NOMO-1 treated with DMSO at 0.1 percent for 48 hours (cell line): ENCODE data around the gene UGT1A6.

ENCODE experiments used
- DNase-seq: peaks from one replicate; lab custom pipeline; 2025; ENCODE audit not compliant: unreplicated experiment; lab: John Stamatoyannopoulos, UW

The UGT1A6 gene

DNA sequence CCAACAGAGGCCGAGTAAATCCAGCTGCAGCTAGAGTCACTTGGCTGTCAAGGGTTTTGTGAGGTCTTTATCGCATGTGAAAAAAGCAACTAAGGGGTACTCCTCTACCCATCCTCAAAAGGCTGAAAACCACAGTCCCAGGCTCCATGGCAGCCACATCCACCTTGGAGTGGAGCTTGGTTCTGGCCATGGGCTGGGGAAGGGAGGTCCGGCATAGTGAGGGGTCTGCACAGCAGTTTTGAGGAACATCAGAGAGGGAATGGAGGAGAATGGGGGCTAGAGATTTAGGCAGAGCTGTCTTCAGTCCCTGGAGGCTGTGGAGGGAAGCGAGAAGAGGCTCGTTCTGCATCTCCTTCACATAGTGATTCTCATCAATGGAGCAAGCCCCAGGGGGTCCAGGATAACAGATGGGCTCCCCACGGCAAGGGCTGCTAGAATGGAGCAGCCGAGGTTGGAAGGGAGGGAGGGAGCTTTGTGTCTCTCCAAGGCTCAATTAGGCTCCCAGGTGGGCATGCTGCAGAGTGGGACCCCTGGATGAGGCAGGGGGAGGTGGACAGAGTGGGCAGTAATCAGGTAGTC lies 106.5 kb downstream of the UGT1A6 start:
- DNase-seq: no peak

GRCh38 chr2:233799716-233800115 lies 107.0 kb downstream of the UGT1A6 start:
- no peak for DNase-seq

DNA sequence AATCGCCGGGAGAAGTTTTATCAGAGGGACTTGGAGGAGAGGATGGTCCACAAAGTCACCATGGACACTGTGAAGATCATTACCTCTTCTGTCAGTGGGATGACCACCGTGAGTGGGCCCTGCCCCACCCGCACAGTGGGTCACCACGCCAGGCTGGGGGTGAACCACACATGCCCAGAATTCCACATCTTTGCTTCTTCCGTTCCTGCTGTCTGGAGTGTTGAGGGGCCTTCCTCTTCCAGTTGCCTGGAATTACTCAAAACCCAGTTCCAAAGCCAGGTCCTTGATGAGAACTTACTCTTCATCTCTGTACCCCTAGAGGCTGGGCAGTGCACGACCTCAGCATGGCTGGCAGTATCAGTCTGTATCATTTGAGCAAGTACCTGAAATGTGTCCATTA lies 107.5 kb downstream of the UGT1A6 start:
- no peak for DNase-seq

GRCh38 chr2:233801357-233802131 lies 108.9 kb downstream of the UGT1A6 start:
- no peak for DNase-seq

- DNase-seq: no peak
Measured at GRCh38 chr2:233802132-233802815, 109.6 kb downstream of the UGT1A6 start.

GRCh38 chr2:233803292-233803911 lies 110.7 kb downstream of the UGT1A6 start:
- no peak for DNase-seq

- no peak for DNase-seq
Measured at GRCh38 chr2:233803994-233804393, 111.3 kb downstream of the UGT1A6 start.

GRCh38 chr2:233807215-233807865 lies 114.7 kb downstream of the UGT1A6 start:
- DNase-seq: no peak

DNA sequence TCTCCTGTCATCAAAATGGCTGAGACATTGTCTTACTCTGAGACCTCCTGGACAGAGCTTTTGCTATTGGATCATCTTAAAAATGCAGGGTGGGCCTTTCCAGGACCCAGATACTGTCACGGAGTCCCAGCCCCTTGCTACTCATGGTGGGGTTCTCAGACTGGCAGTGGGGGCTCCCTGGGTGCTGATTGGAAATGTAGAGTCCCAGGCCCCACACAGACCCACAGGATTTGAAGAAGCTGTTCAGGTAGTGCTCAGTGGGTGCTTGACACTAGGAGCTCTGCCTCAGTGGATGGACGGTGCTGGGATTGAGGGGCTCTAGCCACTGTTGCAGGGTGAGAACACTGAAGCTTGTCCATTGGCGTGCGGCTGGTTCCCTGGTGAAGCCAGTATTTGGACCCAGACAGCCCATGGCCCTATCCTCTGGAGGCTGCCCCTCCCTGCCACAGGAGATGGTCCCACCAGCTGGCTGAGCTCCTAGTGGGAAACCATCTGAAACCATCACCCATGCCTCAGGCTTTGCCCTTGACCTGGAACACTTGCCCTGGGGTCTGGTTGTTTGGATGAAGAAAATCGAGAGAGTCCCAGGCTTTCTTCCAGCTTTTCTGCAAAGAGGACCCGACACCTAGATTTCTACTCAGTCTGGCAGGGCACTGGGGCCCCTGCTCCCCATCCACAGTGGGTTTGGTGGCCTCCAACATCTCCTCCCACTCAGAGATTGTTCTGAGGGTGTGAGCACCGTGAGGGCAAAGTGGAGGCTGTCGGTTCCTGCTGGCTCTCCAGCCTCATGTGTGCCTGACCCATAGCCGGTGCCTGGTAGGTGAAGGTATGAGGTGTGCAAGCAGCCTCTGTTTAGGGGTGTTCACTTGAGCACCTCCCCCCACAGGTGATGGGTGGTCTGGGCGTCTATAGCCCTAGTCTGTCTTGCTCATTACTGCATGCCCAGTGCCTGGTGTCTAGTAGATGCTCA lies 115.6 kb downstream of the UGT1A6 start:
- no peak for DNase-seq

DNA sequence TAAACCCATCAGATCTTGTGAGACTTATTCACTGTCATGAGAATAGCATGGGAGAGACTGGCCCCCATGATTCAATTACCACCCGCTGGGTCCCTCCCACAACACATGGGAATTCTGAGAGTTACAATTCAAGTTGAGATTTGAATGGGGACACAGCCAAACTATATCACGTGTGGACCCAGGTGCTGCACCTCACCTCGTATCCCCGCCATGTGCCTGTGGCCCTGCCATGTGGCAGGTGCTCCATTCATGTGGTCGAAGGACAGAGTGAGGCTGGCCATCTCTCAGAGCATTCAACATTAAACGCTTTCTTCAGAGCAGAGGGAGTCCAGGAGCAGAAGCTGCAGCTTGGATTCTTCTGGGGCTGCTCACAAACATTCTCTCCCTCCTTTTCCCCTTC lies 117.7 kb downstream of the UGT1A6 start:
- no peak for DNase-seq

GRCh38 chr2:233811087-233811486 lies 118.4 kb downstream of the UGT1A6 start:
- no peak for DNase-seq

- no peak for DNase-seq
Measured at GRCh38 chr2:233811732-233812131, 119.0 kb downstream of the UGT1A6 start.

DNA sequence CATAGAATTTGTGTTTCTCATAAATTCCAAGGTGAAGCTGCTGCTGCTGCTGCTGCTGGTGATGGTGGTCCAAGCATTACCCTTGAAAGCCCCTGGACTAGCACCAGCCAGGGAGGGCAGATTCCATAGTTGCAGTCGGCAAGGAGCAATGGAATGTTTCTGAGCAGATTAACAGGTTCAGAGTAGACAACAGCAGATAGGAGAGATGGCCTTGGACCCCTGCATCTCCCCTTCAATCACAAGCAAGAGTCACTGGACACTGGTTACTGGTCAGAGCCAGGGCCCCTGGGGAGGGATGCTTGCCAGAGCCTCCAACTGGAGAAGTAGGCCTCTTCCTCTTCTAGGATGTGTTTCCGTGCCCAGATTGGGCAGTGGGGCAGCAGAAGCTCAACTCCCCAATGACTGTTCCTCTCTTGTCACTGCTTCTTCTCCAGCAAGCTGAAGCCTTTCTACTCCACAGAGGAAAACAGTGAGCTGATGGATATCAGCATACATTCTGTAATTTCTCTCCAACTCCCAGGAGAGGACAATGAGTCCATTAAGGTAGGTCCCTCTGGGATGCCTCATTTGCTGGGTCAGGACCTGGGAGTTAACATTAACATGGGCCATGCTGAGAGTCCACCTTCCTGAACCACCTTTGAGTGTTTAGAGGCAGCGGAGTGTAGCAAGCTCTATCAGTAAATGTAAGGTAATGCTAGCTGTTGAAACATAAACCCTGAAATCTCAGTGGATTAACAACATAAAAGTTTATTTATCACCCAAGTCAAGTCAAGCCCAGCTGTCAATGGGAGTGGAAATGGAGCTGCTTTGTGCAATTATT lies 120.8 kb downstream of the UGT1A6 start:
- DNase-seq: no peak

- DNase-seq: no peak
Measured at GRCh38 chr2:233814056-233814835, 121.6 kb downstream of the UGT1A6 start.

GRCh38 chr2:233815861-233816260 lies 123.2 kb downstream of the UGT1A6 start:
- DNase-seq: no peak

- DNase-seq: no peak
Measured at GRCh38 chr2:233816334-233816733, 123.6 kb downstream of the UGT1A6 start.

- DNase-seq: no peak
Measured at GRCh38 chr2:233816771-233817170, 124.1 kb downstream of the UGT1A6 start.

- DNase-seq: no peak
Measured at GRCh38 chr2:233817361-233817911, 124.7 kb downstream of the UGT1A6 start.
